ENCODE data around the gene ZNF438.
"Not testable (repeated sequence)": the region's sequence is repeated elsewhere in the genome, so short reads cannot be mapped to it uniquely, and the experiment has no call there.

The ZNF438 gene

DNA sequence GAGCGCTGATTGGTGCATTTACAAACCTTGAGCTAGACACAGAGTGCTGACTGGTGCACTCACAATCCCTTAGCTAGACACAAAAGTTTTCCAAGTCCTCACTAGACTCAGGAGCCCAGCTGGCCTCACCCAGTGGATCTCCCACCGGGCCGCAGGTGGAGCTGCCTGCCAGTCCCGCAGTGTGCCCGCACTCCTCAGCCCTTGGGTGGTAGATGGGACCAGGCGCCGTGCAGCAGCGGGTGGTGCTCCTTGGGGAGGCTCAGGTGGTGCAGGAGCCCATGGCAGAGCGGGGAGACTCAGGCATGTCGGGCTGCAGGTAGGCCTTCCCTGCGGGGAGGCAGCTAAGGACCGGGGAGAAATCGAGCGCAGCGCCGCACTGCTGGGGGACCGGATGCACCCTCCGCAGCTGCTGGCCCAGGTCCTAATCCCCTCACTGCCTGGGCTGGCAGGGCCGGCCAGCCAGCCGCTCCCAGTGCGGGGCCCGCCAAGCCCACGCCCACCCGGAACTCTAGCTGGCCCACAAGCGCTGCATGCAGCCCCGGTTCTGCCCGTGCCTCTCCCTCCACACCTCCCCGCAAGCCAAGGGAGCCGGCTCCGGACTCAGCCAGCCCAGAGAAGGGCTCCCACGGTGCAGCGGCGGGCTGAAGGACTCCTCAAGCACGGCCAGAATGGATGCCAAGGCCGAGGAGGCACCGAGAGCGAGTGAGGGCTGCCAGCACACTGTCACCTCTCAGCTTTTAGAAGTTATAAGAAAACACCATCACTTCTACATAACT lies 128.9 kb downstream of the ZNF438 start:
- in situ Hi-C loops (cut with HindIII; ENCODE audit: low sequenced_read_pairs): no loop called here
- DNase-seq (ENCODE audit: low read depth): no peak
- TF ChIP-seq, protein P1, sequence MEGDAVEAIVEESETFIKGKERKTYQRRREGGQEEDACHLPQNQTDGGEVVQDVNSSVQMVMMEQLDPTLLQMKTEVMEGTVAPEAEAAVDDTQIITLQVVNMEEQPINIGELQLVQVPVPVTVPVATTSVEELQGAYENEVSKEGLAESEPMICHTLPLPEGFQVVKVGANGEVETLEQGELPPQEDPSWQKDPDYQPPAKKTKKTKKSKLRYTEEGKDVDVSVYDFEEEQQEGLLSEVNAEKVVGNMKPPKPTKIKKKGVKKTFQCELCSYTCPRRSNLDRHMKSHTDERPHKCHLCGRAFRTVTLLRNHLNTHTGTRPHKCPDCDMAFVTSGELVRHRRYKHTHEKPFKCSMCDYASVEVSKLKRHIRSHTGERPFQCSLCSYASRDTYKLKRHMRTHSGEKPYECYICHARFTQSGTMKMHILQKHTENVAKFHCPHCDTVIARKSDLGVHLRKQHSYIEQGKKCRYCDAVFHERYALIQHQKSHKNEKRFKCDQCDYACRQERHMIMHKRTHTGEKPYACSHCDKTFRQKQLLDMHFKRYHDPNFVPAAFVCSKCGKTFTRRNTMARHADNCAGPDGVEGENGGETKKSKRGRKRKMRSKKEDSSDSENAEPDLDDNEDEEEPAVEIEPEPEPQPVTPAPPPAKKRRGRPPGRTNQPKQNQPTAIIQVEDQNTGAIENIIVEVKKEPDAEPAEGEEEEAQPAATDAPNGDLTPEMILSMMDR (IDR thresholded peaks at IDR 0.05; ENCODE audit: low read depth, low read length, missing control alignments): no peak
- no peak overlapping the region for H3K4me3 ChIP-seq (ENCODE audit: low read depth, low read length)

DNA sequence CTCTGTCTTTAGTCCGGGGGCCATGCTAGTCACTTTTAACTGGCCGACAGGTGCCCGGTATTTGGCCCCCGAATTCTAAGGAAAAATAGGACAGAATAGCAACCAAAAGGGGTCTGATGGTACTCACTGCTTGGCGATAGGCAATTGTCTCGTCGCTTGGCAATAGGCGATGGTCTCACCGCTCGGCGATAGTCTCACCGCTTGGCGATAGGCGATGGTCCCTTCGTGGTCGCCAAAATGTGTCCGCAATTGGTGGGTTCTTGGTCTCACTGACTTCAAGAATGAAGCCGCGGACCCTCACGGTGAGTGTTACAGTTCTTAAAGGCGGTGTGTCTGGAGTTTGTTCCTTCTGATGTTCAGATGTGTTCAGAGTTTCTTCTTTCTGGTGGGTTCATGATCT lies 130.2 kb downstream of the ZNF438 start:
- in situ Hi-C loops (cut with HindIII; ENCODE audit: low sequenced_read_pairs); DNase-seq (ENCODE audit: low read depth); H3K4me3 ChIP-seq (ENCODE audit: low read depth, low read length): not testable (repeated sequence)

DNA sequence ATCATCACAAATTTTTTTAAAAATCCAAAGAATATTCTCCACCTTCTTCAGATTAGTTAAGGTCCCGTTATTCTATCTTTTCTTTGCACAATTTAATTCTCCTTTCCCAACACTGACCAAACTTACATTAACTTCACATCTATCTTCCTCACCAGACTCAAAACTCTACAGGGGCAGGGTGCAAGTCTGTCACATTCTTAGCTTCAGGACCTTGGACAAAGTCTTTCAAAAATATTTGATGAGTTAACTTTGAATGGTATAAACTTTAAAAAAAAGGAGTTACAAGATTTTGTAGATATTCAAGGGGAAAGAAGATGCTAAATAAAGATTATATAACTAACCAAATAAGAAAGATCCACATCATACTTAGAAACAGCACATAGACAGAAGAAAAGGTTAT lies 132.7 kb downstream of the ZNF438 start:
- TF ChIP-seq, protein P1 (IDR thresholded peaks at IDR 0.05; ENCODE audit: low read depth, low read length, missing control alignments): no peak
- in situ Hi-C loops (cut with HindIII; ENCODE audit: low sequenced_read_pairs): no loop called here
- H3K4me3 ChIP-seq (ENCODE audit: low read depth, low read length): no peak overlapping the region
- no peak for DNase-seq (ENCODE audit: low read depth)

DNA sequence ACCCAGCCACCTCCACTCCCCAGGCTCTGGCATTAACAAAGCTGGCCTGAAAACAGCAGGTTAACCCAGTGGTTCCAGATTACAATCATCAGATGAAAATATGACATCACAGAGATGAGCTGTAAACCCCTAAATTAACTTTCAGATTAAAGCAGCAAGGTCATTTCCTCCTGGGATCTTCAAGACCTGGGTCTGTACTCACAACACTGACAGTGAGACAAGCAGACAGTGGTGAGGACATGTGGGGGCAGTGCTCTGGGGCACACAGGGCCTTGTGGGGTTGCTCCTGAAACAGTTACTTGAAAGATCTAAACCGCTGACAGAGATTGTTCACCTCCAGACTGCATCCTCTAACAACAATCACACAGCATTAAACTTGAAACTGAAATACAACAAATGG lies 134.1 kb downstream of the ZNF438 start:
- in situ Hi-C loops (cut with HindIII; ENCODE audit: low sequenced_read_pairs): no loop called here
- H3K4me3 ChIP-seq (ENCODE audit: low read depth, low read length): no peak overlapping the region
- TF ChIP-seq, protein P1 (IDR thresholded peaks at IDR 0.05; ENCODE audit: low read depth, low read length, missing control alignments): no peak
- no peak for DNase-seq (ENCODE audit: low read depth)

DNA sequence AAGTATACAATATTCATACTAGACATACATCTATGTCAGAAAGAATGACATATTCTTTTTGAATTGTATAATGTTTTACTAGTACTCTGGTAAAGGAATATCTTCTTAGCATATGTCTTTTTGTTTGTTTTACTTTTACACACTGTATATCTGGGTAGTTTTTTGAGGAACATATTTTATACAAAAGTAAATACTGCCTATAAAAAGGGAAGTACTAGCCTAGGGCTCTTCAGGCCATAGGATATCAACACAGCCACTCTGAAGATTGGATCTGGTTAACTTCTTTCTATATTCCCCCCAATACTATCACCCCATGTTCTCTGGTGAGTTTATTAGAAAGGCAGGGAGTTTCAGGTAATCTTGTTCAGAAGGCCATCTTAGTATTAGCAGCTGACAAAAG lies 134.6 kb downstream of the ZNF438 start:
- no peak overlapping the region for H3K4me3 ChIP-seq (ENCODE audit: low read depth, low read length)
- in situ Hi-C loops (cut with HindIII; ENCODE audit: low sequenced_read_pairs): no loop called here
- TF ChIP-seq, protein P1 (IDR thresholded peaks at IDR 0.05; ENCODE audit: low read depth, low read length, missing control alignments): no peak
- DNase-seq (ENCODE audit: low read depth): no peak

DNA sequence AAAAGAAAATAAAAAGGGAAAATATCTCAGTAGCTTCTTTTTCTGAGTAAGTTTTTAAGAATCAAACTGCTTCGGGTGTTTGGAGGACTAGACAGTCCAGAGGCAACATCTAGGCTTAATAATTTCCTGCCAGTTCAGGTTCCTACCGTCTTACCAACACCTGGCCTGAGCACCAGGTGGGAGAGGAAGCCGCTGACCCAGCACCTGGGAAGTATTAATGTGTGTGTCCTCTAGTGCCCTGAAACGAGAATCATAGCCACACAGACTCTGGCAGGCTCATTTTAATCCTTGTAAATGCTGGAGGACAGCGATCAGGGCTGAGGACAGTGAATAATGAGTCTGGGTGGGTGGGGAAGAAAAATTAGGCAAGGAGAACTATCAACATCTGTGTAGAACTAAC lies 137.4 kb downstream of the ZNF438 start:
- in situ Hi-C loops (cut with HindIII; ENCODE audit: low sequenced_read_pairs): no loop called here
- DNase-seq (ENCODE audit: low read depth): no peak
- TF ChIP-seq, protein P1 (IDR thresholded peaks at IDR 0.05; ENCODE audit: low read depth, low read length, missing control alignments): no peak
- no peak overlapping the region for H3K4me3 ChIP-seq (ENCODE audit: low read depth, low read length)

DNA sequence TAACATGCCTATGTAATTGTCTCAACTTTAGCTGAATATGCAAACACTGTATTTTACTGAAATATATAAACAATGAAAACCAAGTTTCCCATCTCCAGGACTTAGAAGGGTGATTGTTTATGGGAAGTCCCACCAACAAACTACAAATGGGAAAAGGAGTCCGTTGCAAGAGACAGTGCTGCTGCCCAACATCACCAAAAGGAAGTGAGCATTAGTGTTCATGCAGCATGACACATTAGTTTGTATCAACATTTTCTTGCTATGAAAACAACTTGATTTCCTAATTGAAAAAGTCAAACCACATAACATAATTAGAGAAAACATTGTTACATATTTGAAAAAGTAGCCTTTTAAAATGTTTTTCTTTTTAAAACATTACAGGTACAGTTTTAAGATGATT lies 138.5 kb downstream of the ZNF438 start:
- no peak for DNase-seq (ENCODE audit: low read depth)
- H3K4me3 ChIP-seq (ENCODE audit: low read depth, low read length): no peak overlapping the region
- TF ChIP-seq, protein P1 (IDR thresholded peaks at IDR 0.05; ENCODE audit: low read depth, low read length, missing control alignments): no peak
- in situ Hi-C loops (cut with HindIII; ENCODE audit: low sequenced_read_pairs): no loop called here

Data from astrocyte of the cerebellum (primary cell).